Measurements from ENCODE around the gene BAIAP3. TPM values are rescaled to one million over a fixed set of nuclear protein-coding genes. Genes with fewer than 3 reads are reported as not detected.

The BAIAP3 gene
- total and polyA plus RNA-seq, 2 of the 8 experiments (the other 6 are each of a cell fraction or from before 2014, with no cell fraction given): 2.9 to 6.8 TPM

DNA sequence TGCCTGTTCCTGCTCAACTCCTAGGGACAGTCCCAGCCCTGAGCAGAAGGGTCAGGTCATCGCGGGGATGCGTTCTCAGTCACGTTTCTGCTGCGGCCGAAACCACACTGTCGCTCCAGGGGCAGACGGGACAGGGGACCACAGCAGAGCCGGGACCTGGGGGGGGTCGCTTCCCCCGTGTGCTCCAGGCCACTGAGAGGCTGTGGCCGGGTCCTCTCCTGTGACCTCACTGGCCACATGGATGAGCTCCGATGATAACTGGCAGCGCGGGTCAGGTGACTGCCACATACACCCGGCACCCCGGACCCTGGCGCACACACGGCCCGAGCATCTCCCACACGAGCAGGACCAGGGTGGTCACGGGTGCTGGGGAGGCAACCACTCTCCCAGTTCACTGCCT lies 31.1 kb downstream of the BAIAP3 start (continued):
- TF ChIP-seq, protein P1, sequence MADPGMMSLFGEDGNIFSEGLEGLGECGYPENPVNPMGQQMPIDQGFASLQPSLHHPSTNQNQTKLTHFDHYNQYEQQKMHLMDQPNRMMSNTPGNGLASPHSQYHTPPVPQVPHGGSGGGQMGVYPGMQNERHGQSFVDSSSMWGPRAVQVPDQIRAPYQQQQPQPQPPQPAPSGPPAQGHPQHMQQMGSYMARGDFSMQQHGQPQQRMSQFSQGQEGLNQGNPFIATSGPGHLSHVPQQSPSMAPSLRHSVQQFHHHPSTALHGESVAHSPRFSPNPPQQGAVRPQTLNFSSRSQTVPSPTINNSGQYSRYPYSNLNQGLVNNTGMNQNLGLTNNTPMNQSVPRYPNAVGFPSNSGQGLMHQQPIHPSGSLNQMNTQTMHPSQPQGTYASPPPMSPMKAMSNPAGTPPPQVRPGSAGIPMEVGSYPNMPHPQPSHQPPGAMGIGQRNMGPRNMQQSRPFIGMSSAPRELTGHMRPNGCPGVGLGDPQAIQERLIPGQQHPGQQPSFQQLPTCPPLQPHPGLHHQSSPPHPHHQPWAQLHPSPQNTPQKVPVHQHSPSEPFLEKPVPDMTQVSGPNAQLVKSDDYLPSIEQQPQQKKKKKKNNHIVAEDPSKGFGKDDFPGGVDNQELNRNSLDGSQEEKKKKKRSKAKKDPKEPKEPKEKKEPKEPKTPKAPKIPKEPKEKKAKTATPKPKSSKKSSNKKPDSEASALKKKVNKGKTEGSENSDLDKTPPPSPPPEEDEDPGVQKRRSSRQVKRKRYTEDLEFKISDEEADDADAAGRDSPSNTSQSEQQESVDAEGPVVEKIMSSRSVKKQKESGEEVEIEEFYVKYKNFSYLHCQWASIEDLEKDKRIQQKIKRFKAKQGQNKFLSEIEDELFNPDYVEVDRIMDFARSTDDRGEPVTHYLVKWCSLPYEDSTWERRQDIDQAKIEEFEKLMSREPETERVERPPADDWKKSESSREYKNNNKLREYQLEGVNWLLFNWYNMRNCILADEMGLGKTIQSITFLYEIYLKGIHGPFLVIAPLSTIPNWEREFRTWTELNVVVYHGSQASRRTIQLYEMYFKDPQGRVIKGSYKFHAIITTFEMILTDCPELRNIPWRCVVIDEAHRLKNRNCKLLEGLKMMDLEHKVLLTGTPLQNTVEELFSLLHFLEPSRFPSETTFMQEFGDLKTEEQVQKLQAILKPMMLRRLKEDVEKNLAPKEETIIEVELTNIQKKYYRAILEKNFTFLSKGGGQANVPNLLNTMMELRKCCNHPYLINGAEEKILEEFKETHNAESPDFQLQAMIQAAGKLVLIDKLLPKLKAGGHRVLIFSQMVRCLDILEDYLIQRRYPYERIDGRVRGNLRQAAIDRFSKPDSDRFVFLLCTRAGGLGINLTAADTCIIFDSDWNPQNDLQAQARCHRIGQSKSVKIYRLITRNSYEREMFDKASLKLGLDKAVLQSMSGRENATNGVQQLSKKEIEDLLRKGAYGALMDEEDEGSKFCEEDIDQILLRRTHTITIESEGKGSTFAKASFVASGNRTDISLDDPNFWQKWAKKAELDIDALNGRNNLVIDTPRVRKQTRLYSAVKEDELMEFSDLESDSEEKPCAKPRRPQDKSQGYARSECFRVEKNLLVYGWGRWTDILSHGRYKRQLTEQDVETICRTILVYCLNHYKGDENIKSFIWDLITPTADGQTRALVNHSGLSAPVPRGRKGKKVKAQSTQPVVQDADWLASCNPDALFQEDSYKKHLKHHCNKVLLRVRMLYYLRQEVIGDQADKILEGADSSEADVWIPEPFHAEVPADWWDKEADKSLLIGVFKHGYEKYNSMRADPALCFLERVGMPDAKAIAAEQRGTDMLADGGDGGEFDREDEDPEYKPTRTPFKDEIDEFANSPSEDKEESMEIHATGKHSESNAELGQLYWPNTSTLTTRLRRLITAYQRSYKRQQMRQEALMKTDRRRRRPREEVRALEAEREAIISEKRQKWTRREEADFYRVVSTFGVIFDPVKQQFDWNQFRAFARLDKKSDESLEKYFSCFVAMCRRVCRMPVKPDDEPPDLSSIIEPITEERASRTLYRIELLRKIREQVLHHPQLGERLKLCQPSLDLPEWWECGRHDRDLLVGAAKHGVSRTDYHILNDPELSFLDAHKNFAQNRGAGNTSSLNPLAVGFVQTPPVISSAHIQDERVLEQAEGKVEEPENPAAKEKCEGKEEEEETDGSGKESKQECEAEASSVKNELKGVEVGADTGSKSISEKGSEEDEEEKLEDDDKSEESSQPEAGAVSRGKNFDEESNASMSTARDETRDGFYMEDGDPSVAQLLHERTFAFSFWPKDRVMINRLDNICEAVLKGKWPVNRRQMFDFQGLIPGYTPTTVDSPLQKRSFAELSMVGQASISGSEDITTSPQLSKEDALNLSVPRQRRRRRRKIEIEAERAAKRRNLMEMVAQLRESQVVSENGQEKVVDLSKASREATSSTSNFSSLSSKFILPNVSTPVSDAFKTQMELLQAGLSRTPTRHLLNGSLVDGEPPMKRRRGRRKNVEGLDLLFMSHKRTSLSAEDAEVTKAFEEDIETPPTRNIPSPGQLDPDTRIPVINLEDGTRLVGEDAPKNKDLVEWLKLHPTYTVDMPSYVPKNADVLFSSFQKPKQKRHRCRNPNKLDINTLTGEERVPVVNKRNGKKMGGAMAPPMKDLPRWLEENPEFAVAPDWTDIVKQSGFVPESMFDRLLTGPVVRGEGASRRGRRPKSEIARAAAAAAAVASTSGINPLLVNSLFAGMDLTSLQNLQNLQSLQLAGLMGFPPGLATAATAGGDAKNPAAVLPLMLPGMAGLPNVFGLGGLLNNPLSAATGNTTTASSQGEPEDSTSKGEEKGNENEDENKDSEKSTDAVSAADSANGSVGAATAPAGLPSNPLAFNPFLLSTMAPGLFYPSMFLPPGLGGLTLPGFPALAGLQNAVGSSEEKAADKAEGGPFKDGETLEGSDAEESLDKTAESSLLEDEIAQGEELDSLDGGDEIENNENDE (IDR thresholded peaks at IDR 0.05; ENCODE audit: insufficient replicate concordance, low read length): no peak
